HG03045 (cell line): ENCODE data around the gene SLCO3A1.
"Not testable (repeated sequence)": the region's sequence is repeated elsewhere in the genome, so short reads cannot be mapped to it uniquely, and the experiment has no call there.

Source experiments
- ATAC-seq: cut with Tn5 transposase; IDR thresholded peaks from one replicate; pipeline ENCODE4 v1.9.1; 2021; ENCODE audit warnings: mild to moderate bottlenecking, moderate library complexity; ENCODE audit not compliant: unreplicated experiment

SLCO3A1 gene

GRCh38 chr15:92061511-92062195 is 208.1 kb downstream of the SLCO3A1 start:
- ATAC-seq: no peak

DNA sequence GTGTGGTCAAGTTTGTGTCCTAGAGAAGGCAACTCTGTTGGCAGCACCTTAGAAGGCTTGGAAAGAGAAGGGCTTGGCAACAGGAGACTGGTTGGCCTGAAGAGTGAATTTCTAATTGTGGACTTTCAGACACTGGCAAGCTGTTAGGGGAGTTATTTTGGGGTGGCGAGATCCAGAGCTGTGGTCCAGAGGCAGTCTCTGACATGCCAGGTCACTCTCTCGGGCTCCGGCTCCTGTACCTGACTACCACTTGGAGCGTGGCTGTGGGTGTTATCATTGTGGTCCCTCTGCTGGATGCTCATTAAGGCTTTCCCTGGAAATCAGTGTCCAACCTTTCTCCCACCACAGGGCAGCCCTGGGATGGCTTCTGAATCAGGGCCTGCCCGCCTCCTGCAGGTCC is 209.0 kb downstream of the SLCO3A1 start:
- no peak for ATAC-seq

- ATAC-seq: no peak
Observed at GRCh38 chr15:92068121-92068520, 214.6 kb downstream of the SLCO3A1 start.

- peak; percentile 50 for ATAC-seq
Observed at GRCh38 chr15:92069308-92070250, 216.1 kb downstream of the SLCO3A1 start.

DNA sequence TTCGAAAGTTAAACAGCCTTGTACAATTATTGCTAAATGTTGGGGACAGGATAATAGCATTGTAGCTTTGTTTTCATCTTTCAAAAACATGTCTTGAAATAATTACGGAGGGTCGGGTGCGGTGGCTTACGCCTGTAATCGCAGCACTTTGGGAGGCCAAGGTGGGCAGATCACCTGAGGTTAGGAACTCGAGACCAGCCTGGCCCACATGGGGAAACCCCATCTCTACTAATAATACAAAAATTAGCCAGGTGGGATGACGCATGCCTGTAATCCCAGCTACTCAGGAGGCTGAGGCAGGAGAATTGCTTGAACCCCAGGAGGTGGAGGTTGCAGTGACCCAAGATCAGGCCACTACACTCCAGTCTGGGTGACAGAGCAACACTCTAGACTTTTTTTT is 216.7 kb downstream of the SLCO3A1 start:
- not testable (repeated sequence) for ATAC-seq

DNA sequence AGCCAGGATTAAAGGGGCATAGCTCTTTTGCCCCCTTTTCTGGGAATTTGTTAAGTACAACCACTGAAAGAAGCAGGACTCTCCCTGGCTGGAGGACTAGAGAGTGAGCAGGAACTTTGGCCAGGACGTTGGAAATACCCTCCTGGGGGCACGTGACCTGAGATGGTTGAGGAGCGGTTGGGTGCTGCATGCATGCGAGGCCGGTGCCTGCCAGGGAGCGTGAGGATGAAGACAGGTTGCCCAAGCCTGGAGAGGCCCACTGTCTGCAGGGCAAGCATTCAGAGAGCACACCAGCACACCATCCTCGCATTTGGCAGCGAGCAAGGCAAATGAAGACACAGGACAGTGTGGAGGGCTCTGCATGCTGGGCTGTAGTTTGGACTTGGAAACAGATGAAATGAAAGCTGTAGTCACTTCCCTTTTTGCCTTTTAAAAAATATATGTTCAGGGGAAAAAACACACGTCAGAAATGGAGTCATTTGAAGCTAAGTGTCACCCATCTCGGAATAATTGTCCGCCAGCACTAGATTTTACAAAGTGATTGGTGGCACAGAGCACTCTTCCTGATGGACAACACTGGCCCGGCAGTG is 217.6 kb downstream of the SLCO3A1 start:
- no peak for ATAC-seq

DNA sequence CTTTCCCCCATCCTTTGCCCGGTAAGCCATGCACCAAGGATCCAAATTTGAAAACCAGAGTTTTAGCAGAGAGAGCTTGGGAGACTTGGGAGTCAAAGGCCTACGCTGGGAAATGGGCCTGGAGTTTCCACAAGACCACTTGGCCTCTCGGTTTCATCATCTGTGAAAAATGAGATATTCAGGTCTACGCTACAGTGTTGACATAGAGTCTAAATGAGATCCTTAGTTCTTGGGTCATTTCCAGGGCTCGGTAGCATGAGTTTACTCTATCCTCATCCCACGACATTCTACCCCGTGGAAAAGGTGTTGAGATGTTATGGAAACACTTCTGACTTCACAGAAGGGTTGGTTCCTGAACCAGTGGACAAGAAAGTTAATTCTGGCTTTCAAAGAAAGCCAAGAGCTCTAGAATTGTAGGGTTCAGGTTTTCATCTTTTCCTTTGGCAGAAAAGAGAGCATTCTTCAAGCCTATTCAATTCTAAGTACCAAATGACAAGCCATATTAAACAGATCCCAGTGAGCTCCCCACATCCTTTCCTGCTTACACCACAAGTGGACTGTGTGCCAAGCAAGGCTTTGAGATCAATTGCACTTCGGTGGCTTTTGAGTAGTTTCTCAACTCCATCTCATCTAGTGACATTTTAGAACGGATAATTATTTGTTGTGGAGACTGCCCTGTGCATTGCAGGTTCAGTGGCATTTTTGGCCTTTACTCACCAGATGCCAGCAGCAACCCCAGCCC is 219.7 kb downstream of the SLCO3A1 start:
- no peak for ATAC-seq

- ATAC-seq: no peak
Observed at GRCh38 chr15:92074101-92074500, 220.6 kb downstream of the SLCO3A1 start.

GRCh38 chr15:92074646-92075045 is 221.1 kb downstream of the SLCO3A1 start:
- no peak for ATAC-seq

DNA sequence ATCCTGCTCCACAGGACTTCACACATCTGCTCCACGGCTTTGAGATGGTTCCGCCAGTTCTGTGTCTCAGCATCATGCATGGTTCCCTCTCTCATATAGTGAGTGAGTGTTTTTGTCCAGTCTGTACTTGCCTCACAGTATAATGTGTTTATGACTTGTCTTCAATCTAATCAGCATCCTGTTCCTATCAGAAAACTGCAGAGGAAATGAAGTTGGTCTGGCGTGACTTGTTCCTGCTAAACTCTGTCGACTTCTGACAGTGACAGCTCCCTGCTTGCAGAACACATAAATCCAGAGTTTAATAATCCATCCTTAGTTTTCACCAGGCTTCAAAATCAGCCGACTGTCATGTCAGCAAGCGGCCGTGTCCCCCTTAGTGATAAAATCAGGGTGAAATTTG is 222.3 kb downstream of the SLCO3A1 start:
- no peak for ATAC-seq

- ATAC-seq: no peak
Observed at GRCh38 chr15:92076541-92076940, 223.0 kb downstream of the SLCO3A1 start.

DNA sequence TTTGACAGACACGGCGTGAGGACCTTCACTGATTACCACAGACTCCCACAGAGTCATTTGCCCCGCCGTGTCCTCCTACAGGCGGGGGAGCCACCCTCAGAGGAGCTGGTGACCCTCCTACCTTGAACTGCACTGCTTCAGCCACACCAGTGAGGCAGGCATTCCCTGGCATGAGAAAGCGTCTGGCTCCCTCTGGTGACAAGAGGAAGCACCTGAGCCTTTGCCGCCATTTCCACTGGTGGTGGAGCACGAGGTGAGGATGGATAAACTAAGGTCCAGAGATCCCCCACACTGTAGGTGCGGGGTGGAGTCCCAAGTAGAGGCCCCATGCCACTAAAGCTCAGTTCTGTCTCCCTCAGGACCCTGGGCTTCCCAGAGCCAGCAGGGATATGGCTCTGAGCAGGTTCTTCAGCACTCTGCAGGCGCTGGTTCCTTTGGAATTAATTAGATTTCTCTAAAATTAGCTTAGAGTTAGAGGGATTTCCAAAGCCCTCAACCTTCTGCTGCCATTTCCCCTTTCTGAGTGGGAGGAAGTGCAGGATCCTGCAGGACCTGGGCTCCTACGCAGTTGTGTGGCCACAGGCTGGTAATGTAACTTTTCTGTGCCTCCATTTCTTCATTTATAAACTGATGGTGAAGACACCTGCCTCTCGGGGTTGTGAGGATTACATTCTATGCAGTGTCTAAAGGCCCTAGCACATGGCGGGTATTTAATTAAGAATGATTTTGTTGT is 224.0 kb downstream of the SLCO3A1 start:
- no peak for ATAC-seq

GRCh38 chr15:92078270-92078669 is 224.8 kb downstream of the SLCO3A1 start:
- ATAC-seq: no peak

DNA sequence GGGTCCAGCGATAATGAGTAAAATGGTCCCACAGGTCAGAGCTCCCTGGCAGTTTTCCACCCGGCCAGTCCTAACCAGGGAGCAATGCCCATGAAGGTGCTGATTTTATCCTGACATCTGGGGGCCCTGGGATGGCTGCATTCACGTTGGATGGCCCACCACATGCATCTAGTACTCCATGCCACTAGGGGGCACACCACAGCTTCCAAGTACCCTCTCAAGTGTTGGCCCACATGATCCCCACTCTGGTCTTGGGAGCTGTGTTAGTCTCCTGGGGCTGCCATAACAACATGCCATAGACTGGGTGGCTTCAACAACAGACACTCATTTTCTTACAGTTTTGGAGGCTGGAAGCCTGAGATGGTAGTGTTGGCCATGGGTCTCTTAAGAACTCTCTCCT is 225.5 kb downstream of the SLCO3A1 start:
- no peak for ATAC-seq

DNA sequence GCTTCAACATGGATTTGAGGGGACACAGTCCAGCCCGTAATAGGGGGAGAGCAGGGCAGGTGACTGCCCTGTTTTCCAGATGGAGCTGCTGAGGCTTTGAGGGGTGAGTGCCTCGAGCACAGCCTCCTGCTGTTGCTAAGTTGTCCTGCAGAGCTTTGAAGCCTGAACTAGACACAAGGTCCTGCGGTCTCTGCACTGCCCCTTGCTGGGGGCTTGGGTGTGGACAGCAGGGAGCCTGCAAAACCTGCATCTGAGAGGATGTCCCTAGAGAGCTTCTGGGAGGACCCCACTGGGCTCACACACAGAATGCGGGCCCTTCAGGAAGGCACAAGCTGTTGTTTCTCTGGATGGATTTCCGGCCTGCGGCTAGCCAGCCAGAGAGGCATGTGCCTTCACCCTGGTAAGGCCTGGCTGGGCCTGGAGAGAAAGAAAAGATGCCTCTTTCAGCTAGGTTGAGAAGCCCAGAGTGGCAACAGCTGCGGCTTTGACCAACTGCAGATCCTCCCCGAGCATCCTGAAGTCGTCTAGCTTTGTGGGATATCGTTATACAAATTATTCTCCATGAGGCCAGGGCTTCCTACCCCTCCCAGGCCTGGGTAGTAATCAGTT is 226.2 kb downstream of the SLCO3A1 start:
- no peak for ATAC-seq

DNA sequence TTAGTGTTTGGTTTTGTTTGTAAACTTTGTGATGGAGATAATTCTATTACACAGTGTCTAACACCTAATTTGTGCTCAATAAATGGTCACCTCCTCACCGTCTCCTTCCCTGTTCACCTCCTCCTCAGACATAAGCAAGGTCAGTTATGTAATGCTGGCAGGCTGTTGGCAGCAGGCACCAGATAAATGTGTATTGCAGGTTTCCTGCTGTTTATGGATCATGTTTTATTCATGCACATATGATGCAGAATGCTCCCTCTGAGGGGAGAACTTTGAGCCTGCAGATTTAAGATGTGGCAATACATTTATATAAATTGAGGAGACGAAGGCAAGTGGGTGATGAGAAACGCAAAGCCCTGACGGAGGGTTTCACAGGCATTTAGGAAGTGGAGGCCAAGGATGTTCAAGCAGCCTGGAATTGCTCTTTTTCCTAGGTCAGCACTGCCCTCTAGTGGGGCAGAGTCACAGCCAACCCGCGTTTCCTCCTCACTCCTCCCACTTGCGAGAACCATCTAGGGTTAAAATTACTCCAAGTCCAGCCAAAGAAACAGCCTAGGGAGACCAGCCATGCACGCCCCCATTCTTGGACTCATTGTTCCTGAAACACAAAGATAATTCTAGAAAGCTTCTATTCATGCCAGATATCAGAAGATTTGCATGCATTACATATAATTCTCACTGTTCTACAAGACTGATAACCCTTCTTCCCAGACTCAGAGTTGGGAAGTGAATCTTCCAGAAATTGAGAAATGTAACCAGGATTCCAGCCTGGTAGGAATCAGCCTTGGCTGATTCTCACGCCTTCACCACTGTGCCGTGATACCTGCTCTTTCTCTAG is 228.7 kb downstream of the SLCO3A1 start:
- ATAC-seq: no peak

GRCh38 chr15:92083190-92083589 is 229.7 kb downstream of the SLCO3A1 start:
- ATAC-seq: no peak

- no peak for ATAC-seq
Observed at GRCh38 chr15:92087211-92087610, 233.7 kb downstream of the SLCO3A1 start.

GRCh38 chr15:92091155-92091734 is 237.7 kb downstream of the SLCO3A1 start:
- ATAC-seq: no peak
